HAP-1 (cell line): ENCODE data around the gene ATXN7L2.

Experiments
- DNase-seq, 2 experiments: peaks; one replicate each; pipeline ENCODE4 v3.0.0-alpha.2; 2016 to 2020; ENCODE audit warnings: low spot score in 2 of 2
- H3K27me3 ChIP-seq: fragments of 250-450 bp; sonication (Bioruptor Pico); 2 replicates; pipeline ENCODE4 v1.5.1; 2020; ENCODE audit warnings: low read depth, mild to moderate bottlenecking, moderate library complexity
- H3K36me3 ChIP-seq: fragments of 250-450 bp; sonication (Bioruptor Pico); replicated peaks from 2 replicates; pipeline ENCODE4 v1.5.1; 2020; ENCODE audit warnings: mild to moderate bottlenecking
- H3K4me1 ChIP-seq: fragments of 250-450 bp; sonication (Bioruptor Pico); 2 replicates; pipeline ENCODE4 v1.5.1; 2020; ENCODE audit warnings: mild to moderate bottlenecking
- H3K4me3 ChIP-seq: fragments of 250-450 bp; sonication (Bioruptor Pico); 2 replicates; pipeline ENCODE4 v1.5.1; 2020; ENCODE audit warnings: mild to moderate bottlenecking, moderate library complexity
- H3K9me3 ChIP-seq: fragments of 250-450 bp; sonication (Bioruptor Pico); 2 replicates; pipeline ENCODE4 v1.5.1; 2020; ENCODE audit warnings: mild to moderate bottlenecking, moderate library complexity
- in situ Hi-C: fragments of 300-500 bp; cut with MboI; formaldehyde crosslinking; loops from 3 replicates; pipeline ENCODE4 v1.14.3; 2020; ENCODE audit warnings: low sequenced_read_pairs, inconsistent platforms, mixed read lengths

Gene ATXN7L2

GRCh38 chr1:109495738-109496137 is 12.0 kb downstream of the ATXN7L2 start:
- in situ Hi-C loops: loop anchor here (5.0 kb wide), 1 partner anchor 37 kb away; no protein-coding TSS in a partner anchor
- Histone ChIP-seq H3K4me3 (no peak overlapping the region), H3K36me3 (peaks cover 13% of the 10 kb centered on the region), H3K4me1 (peaks cover 7% of the 10 kb centered on the region; the same call in 1 of the 2 replicates), H3K9me3 (no peaks in the 10 kb centered on the region), H3K27me3 (no peaks in the 10 kb centered on the region)
- DNase-seq: no peak

DNA sequence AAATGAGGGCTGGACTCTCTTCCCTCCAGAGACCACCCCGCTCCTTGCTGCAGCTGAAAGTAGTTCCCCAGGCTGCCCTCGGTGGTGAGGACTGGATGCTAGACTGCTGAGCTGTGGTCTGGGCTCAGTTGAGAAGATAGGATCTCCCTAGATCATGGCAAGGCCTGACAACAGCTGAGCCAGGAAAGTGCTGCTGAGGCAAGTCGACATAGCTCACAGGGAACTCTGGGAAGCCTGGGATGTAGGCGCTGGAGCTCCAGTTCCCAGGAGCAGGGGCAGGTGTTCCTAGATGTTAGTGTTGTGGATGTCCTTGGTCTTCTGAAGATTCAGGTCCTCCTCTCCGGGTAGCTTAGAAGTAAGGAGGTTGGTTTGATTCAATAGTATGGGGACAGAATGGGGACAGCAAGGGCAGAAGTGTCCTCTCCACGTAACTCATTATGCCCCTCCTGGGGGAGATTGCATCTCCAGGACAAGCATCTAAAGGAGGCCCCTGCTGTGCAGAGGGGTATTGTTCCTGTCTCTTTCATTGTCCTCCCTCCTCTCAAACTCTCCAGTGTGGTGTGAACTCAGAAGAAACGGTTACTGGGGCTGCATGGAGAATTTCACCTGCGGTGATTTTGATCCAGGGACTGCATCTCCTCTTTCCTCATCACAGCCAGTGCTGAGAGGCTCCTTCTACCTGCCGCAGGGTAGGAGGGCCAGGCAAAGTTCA is 13.9 kb downstream of the ATXN7L2 start:
- H3K36me3 ChIP-seq: peaks cover 14% of the 10 kb centered on the region
- H3K4me1 ChIP-seq: peaks cover 7% of the 10 kb centered on the region; the same call in 1 of the 2 replicates
- DNase-seq: no peak
- H3K4me3 ChIP-seq: no peak overlapping the region
- no peaks in the 10 kb centered on the region for H3K27me3 ChIP-seq
- in situ Hi-C loops: loop anchor here (5.0 kb wide), 1 partner anchor 35 kb away; no protein-coding TSS in a partner anchor
- H3K9me3 ChIP-seq: no peaks in the 10 kb centered on the region

- peaks cover 14% of the 10 kb centered on the region for H3K36me3 ChIP-seq
- no peaks in the 10 kb centered on the region for H3K9me3 ChIP-seq
- DNase-seq: peak in 1 of 2 experiments; percentile 63
- H3K4me3 ChIP-seq: no peak overlapping the region
- H3K27me3 ChIP-seq: no peaks in the 10 kb centered on the region
- H3K4me1 ChIP-seq: peaks cover 7% of the 10 kb centered on the region; the same call in 1 of the 2 replicates
- in situ Hi-C loops: loop anchor here (5.0 kb wide), 1 partner anchor 34 kb away; no protein-coding TSS in a partner anchor
Observed at GRCh38 chr1:109498161-109498801, 14.6 kb downstream of the ATXN7L2 start.

DNA sequence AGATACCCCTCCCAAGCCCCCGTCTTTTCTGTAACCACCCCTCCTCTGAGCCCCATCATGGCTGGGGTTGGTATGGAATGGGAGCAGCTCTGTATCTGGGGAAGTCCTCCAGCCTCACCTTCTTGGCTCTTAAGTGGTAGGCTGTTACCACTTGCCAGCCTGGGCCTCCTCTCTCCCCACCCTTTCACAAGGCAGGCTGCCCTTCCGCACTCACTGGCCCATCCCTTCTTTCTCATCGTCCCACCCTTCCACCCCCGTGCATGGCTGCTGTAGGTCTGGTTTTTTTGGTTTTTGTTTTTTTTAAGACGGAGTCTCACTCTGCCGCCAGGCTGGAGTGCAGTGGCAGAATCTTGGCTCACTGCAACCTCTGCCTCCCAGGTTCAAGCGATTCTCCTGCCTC is 15.4 kb downstream of the ATXN7L2 start:
- Histone ChIP-seq H3K27me3 (no peaks in the 10 kb centered on the region), H3K36me3 (peaks cover 14% of the 10 kb centered on the region), H3K4me1 (0 out of 2 replicates have a peak, but pooled peaks cover 4% of the 10 kb centered on the region), H3K9me3 (no peaks in the 10 kb centered on the region), H3K4me3 (no peak overlapping the region)
- no peak for DNase-seq
- in situ Hi-C loops: loop anchor here (5.0 kb wide), 1 partner anchor 33 kb away; no protein-coding TSS in a partner anchor

- Histone ChIP-seq H3K9me3 (no peaks in the 10 kb centered on the region), H3K4me3 (no peak overlapping the region), H3K4me1 (0 out of 2 replicates have a peak, but pooled peaks cover 2% of the 10 kb centered on the region), H3K36me3 (peaks cover 14% of the 10 kb centered on the region), H3K27me3 (no peaks in the 10 kb centered on the region)
- in situ Hi-C loops: loop anchor here (5.0 kb wide), 1 partner anchor 32 kb away; no protein-coding TSS in a partner anchor
- peak in 1 of 2 experiments; percentile 67 for DNase-seq
Observed at GRCh38 chr1:109499661-109500536, 16.2 kb downstream of the ATXN7L2 start.

- Histone ChIP-seq H3K36me3 (peaks cover 14% of the 10 kb centered on the region), H3K4me1 (no peaks in the 10 kb centered on the region), H3K4me3 (no peak overlapping the region), H3K9me3 (no peaks in the 10 kb centered on the region), H3K27me3 (no peaks in the 10 kb centered on the region)
- in situ Hi-C loops: no loop called here
- no peak for DNase-seq
Observed at GRCh38 chr1:109500941-109501381, 17.3 kb downstream of the ATXN7L2 start.

DNA sequence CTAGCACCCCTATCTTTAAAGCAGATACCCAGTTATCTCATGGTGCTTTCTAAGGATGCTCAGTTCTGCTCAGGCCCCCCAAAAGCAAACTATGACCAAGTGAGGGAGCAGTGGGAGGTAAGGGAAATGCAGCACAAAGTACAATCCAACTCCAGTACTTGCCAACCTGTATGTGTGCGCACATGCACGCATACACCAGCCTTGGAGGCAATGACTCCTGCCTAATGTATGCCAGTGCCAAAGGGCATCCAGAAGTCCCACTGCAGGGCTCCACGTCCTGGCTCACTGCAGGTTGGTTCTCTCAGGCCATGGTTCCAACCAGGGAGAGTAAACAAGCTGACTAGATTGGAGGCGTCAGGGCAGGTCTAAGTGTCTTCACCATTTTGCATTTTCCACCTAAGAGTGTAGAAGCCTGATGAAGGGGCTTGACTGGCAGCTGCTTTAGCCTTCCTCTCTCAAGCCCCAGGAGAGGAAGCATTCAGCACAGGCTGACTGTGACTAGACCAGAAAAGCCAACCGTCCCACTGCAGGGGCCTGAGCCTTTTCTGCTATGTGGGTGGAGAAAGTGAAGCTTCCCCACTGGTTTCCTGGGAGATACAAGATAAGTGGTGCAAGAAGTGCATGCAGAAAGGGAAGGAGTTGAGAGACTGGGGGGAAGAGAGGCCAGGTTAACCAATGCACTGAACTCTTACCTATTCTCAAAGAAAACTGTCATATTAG is 18.1 kb downstream of the ATXN7L2 start:
- no peak for DNase-seq
- Histone ChIP-seq H3K9me3 (no peaks in the 10 kb centered on the region), H3K4me3 (no peak overlapping the region), H3K36me3 (peaks cover 10% of the 10 kb centered on the region), H3K27me3 (no peaks in the 10 kb centered on the region), H3K4me1 (no peaks in the 10 kb centered on the region)
- in situ Hi-C loops: no loop called here

GRCh38 chr1:109502364-109502851 is 18.7 kb downstream of the ATXN7L2 start:
- Histone ChIP-seq H3K36me3 (peaks cover 10% of the 10 kb centered on the region), H3K4me1 (no peaks in the 10 kb centered on the region), H3K4me3 (no peak overlapping the region), H3K27me3 (no peaks in the 10 kb centered on the region), H3K9me3 (no peaks in the 10 kb centered on the region)
- no peak for DNase-seq
- in situ Hi-C loops: no loop called here

DNA sequence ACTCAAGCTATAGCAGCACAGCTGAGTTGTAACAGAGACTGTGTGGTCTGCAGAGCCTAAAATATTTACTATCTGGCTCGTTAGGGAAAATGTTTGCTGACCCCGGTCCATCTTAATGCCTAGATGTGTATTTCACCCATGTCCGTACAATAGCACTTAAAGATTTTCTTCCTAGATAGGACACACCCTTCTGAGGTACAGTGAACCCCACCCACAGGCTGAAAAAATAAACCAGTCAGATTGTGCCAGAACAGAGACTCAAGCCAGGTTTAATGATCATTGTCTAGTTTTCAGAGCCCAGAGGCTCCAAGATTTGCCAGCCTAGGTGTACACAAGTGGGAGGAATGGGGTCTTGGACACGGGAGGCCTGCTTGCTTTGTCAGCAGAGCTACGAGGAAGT is 20.2 kb downstream of the ATXN7L2 start:
- Histone ChIP-seq H3K27me3 (no peaks in the 10 kb centered on the region), H3K4me1 (peaks cover 2% of the 10 kb centered on the region; the same call in 1 of the 2 replicates), H3K9me3 (no peaks in the 10 kb centered on the region), H3K36me3 (peaks cover 8% of the 10 kb centered on the region), H3K4me3 (no peak overlapping the region)
- no peak for DNase-seq
- in situ Hi-C loops: no loop called here

DNA sequence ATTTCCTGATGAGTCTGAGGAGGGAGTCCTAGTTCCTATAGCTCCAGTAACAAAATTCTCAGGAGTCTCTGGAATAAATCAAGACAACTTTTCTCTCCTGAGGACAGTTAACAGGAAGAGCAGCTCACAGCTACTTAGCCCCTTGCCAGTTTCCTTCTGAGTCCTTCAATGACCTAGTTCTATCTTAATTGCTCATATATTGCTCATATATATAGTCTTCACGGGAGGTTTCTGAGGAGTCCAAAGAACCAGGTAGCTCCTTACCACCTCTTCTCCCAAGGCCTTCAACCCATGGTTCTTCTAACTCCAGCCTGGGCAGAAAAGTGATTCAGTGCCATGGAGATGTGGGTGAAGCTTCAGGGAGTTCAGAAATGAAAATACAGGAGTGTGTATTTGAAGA is 21.3 kb downstream of the ATXN7L2 start:
- Histone ChIP-seq H3K4me3 (no peak overlapping the region), H3K36me3 (peaks cover 8% of the 10 kb centered on the region), H3K27me3 (no peaks in the 10 kb centered on the region), H3K4me1 (peaks cover 6% of the 10 kb centered on the region), H3K9me3 (no peaks in the 10 kb centered on the region)
- no peak for DNase-seq
- in situ Hi-C loops: no loop called here

- in situ Hi-C loops: no loop called here
- no peak for DNase-seq
- Histone ChIP-seq H3K27me3 (0 out of 2 replicates have a peak, but pooled peaks cover 2% of the 10 kb centered on the region), H3K4me3 (no peak overlapping the region), H3K4me1 (peaks cover 8% of the 10 kb centered on the region), H3K9me3 (no peaks in the 10 kb centered on the region), H3K36me3 (no peaks in the 10 kb centered on the region)
Observed at GRCh38 chr1:109508001-109508872, 24.5 kb downstream of the ATXN7L2 start.

- Histone ChIP-seq H3K4me3 (peak overlapping the region; percentile 37), H3K27me3 (0 out of 2 replicates have a peak, but pooled peaks cover 2% of the 10 kb centered on the region), H3K4me1 (peaks cover 8% of the 10 kb centered on the region), H3K36me3 (no peaks in the 10 kb centered on the region), H3K9me3 (no peaks in the 10 kb centered on the region)
- in situ Hi-C loops: no loop called here
- DNase-seq: no peak
Observed at GRCh38 chr1:109508873-109509175, 25.1 kb downstream of the ATXN7L2 start.
